ENCODE results near the gene CACNG4.

The CACNG4 gene

DNA sequence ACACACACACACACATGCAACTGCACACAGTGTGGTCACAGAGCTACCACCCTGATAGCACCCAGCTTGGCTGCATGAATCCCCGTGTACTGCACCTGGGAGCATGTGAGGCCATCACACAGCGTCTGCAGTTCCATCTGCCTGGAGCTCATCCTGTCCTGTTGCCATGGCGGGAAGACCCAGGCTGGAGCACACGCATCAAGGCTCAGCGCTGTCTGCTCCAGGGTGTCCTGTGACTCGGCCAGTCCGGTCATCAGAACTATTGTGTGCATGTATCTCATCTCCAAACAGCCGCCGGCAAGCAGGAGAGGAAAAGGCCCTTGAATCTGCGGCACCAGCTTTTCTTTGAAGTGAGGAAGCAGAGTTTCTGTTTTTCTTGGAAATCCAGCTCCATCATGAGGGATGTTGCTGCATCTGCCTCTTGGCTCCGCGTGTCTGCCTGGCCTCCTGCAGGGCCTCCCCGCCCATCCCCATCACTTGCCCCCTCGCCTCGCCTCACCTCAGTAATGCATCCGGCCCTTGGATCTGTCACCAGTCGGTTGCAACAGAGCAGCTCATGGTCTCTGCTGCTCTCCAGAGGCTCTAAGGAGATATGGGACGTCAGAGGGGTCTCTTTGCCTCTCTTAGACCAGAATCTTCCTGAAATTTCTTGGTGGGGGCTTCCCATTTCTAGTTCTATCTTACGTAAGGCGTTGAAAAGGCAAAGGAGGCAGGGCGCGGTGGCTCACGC lies 23.7 kb downstream of the CACNG4 start:
- no peak for DNase-seq

DNA sequence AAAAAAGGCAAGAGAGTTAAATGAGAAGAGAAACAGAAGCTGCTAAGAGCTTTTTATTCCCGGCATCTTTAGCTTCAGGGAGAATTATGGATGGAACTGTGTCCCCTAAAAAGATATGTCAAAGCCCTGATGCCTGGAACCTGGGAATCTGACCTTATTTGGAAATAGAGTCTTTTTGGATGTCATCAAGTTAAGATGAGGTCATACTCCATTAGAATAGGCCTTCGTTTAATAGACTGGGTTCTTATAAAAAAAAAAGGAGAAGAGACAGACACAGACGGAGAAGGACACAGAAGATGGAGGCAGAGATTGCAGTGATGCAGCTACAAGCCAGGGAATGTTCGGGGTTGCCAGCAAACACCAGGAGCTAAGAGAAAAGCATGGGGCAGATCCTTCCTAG lies 24.6 kb downstream of the CACNG4 start:
- no peak for DNase-seq

DNA sequence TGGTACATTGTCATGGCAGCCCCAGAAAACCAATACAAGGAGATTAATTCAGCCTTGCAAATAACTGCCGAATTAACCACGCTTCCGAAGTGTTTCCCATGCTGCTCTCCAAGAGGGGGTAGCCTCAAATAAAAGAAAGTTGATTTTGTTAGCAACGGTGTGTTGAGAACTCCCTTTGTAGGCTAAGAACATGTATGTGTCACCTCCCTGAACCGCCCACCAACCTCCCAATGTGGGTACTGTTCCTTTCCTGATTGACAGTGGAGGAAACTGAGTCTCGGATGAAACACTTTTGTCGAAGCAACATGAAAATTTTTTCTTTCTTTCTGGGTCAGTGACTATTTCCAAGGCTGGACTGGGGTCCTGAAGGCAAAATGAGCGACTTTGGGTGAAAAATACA lies 25.1 kb downstream of the CACNG4 start:
- DNase-seq = no peak

DNA sequence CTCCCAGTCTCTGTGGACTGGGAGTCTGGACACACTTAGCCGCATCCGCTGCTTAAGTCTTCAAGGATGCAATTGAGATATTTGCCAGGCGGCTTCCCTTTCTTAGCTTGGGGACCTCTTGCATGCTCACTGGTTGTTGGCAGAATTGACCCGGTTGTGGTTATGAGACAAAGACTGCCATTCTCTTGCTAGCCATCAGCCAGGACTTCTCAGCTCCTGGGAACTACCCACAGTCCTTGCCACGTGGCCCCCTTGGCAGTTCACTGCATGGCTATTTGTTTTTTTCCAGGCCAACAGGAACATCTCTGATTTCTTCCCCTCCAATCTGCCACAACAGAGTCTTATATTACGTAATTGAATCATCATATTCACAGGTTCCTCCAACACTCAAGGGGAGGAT lies 25.5 kb downstream of the CACNG4 start:
- DNase-seq = no peak

DNA sequence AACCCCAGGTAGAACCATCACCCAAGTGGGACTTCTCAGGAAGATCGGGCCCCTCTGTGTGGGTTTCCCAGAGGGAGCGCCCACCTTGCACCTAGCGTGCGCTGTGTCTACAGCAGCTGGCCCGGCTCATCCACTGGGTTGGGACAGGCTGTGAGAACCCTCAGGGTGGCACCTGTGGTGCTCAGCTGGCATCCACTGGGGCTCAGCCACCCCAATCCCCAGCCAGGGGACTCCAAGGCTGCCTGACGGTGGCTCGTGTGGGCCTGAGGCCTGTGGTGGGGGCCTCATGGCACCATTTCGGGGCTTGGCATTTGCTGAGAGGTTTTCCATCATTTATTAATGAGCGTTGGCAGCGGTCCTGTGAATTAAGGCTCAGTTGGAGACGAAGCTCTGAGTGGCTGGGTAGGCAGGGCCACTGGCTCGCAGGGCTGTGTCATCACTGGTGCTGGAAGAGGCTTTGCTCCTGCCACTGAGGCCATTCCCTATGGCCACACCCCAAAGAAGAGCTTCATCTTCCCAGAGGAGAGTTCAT lies 28.5 kb downstream of the CACNG4 start:
- DNase-seq = no peak

GRCh38 chr17:66994361-66994760 lies 29.9 kb downstream of the CACNG4 start:
- no peak for DNase-seq

DNA sequence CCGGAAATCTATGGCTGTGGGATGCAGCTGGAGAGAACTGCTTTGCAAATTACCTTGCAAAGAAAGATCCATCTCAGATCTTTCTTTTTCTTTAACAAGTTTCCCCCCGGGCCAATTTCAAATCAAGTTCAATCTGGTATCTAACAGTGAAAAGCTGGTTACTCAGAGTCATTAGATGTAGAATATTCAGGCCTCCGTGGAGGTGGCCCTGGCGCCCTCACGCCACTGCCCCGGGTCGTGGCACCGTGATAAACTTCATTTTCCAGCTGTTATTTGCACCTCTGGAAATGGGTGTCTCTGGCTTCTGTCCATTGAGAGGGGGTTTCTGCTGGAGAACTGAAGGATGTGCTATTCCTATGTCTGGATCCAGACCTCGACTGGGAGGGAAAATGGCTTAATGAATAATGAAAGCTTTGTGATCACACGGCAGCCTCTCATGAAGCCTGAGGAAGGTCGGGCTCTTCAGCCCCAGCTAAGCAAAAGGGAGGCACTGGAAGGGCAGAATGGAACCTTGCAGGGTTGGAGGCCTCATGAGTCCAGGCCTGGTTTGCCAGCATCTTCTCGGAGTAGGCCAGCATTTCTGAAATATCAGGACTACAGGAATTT lies 30.5 kb downstream of the CACNG4 start:
- DNase-seq = no peak

- no peak for DNase-seq
These were observed 31.4 kb downstream of the CACNG4 start for GRCh38 chr17:66995944-66996343.

DNA sequence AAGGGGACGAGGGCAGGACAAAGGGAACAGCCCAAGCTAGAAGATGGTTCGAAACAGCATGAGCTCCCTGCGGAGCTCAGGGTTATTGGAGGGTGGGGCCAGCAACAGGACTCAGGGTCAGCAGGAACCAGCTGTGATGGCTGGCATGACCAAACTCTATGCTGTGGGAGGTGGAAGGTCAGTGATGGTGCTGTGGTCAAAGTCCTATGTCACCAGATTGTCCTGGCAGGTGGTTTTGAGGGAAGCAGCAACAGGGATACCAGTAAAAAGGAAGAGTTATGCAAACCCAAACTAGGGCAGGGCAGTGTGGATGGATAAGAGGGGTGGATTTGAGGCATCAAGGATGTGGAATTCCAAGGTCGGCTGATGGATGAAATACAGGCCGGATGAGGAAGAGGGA lies 32.4 kb downstream of the CACNG4 start:
- no peak for DNase-seq

- DNase-seq = no peak
These were observed 38.7 kb downstream of the CACNG4 start for GRCh38 chr17:67003231-67003630.

GRCh38 chr17:67004181-67004580 lies 39.7 kb downstream of the CACNG4 start:
- DNase-seq = no peak

DNA sequence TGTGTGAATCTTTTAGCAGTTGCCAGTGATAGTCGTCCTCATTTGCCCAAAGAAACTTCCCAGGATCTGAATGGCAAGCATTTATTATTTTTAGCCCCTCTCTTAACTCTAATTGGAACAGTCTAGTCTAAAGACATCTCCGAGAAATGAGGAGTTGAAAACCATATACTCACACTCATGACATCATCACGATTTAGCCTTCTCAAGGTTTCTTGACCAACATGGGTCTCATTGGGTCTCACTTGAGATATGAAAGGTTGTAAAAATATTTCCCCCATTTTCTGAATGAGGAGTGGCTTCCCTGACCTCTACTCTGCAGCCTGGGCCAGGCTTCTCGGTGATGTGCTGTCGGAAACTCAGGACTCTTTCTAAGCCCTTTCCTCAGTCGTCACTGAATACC lies 42.8 kb downstream of the CACNG4 start:
- DNase-seq = no peak

- DNase-seq = no peak
These were observed 43.6 kb downstream of the CACNG4 start for GRCh38 chr17:67008101-67008500.

- DNase-seq = no peak
These were observed 47.1 kb downstream of the CACNG4 start for GRCh38 chr17:67011527-67012175.

- no peak for DNase-seq
These were observed 49.4 kb downstream of the CACNG4 start for GRCh38 chr17:67013891-67014290.

DNA sequence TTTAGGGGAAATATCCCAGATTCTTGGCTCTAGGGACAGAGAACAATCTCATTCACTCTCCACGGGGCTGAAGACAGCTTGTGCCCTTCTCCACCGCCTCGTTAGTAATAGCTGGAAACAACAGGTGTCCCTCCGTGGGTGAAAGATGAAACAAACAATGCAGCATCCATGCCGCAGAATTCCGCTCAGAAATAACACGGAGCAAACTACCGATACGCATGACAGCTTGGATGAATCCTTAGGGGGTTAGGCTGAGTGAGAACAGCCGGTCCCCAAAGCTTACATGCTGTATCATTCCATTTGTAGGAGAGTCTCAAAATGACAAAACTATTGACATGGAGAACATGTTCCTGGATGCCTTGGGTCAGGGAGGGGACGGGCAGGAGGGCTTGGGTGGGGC lies 50.5 kb downstream of the CACNG4 start:
- DNase-seq = peak; percentile 27

GRCh38 chr17:67016039-67016762 lies 51.7 kb downstream of the CACNG4 start:
- DNase-seq = no peak

GRCh38 chr17:67017910-67018309 lies 53.4 kb downstream of the CACNG4 start:
- peak; percentile 76 for DNase-seq

DNA sequence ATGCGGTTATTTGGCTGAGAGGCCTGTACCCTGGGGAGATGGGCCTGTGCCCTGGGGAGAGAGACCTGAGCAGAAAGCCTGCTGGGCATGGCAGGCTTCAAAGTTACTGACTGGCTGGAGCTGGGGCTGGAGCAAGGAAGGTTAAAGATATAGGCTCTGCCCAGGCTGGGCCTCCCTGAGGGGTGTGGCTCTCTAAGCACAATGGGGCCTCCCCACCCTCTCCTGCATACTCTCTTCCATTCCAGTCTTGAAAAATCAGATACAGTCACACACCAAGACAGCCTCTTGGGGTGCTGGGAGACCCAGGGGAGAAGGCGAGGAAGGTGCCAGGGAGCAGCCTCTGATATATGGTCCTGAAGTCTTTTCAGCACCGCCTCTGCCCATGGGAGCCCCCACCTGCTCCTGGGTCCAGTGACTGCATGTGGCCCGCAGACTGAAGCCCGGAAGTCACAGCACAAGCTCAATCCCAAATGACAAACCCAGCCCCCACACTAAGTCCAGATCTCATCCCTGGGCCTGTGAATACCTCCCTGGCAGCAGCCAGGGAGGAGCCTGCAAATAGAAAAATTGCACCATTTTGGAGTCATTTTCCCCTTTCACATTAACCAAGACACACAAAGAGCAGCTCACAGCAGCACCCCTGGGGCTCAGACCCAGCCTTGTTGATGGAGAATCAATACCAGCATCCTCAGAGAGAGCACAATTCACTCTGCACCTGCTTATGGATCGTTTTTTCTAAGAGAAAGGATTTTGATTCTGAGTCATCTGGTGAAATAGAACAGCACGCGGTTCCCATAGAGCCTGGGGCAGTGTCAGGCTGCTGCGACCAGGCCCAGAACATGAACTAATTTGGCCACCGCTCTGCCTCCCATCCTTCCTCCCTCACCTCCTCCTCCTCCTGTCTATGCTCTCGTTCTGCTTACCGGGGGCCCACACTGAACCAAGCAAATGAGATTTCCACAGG lies 54.2 kb downstream of the CACNG4 start:
- DNase-seq = peak; percentile 67

GRCh38 chr17:67019809-67020208 lies 55.3 kb downstream of the CACNG4 start:
- peak; percentile 13 for DNase-seq

DNA sequence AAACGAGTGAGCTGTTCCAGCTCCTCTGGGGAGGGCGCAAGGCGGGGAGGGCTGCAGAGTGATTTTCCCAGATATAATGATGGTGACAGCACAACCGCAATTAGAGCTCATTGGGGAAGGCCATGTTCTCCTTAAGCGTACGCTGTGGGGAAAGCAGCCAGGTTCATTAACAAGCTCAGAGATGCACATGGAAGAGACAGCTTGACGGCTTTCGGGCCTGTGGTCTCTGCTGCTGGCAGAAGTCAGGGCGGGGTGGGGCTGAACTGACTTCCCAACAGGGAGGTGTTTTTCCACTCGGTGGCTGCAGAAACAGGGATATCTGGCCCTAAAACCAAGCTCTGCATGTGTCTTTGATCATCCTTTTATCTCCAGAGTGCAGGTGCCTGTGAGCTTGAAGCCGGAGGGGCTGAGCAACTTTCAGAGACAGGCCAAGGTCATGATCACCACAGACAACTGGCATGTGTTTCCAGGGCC lies 55.8 kb downstream of the CACNG4 start:
- DNase-seq = peak; percentile 65

DNA sequence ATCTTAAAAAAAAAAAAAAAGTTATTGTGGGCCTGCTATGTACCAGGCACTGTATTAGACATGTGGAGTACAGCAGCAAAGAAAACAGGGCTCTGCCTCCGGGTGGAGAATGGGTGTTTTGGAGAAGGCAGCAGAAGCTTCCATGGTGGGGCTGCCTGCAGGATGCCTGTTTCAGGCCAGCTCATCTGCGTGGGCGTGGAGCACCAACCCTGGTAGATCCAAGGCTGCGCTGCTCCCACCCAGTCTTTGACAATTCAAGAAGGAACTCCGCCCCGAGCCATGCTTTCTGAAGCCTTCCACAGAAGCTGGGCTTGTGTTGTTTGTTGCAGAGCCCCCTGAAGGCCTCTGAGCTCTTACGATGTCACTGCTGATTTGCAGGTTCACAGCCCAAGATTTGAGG lies 56.7 kb downstream of the CACNG4 start:
- no peak for DNase-seq

Measured in eye (tissue), 1 donor.